Measurements from ENCODE around the gene FGF16.

FGF16 gene

GRCh38 chrX:77434962-77435361, 12.2 kb upstream of the FGF16 start:
- CTCF ChIA-PET, result no interaction called here
- no peak overlapping the region for H3K27ac ChIP-seq
- no peak for TF ChIP-seq CTCF (conservative IDR thresholded peaks at IDR 0.05; ENCODE audit: low read depth)
- DNase-seq (ENCODE audit: low spot score), result no peak
- POLR2A ChIA-PET (ENCODE audit: low non-redundant PET), result no interaction called here

- no peak for TF ChIP-seq CTCF (conservative IDR thresholded peaks at IDR 0.05; ENCODE audit: low read depth)
- no peak overlapping the region for H3K27ac ChIP-seq
- ChIA-PET POLR2A (ENCODE audit: low non-redundant PET) (no interaction called here), CTCF (no interaction called here)
- no peak for DNase-seq (ENCODE audit: low spot score)
Observed at GRCh38 chrX:77436271-77436670, 10.9 kb upstream of the FGF16 start.

DNA sequence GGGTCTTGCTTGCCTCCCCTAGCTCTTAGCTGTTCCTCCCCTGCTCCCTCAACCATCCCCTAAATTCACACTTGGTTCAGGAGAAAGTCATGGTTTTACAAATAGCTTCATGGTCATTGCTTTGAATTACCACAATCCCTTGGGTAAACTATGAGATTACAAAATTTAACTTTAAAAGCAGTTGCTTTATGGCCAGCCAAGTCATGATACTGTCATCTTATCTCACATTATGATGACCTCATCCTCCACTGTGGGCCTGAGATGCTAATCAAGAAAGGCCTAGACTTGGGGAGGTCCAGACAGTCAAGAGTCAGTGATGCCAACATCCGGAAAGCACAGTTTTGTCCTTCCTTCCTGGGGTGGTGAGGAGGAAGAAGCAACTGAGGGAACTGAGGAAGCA, 10.5 kb upstream of the FGF16 start:
- DNase-seq (ENCODE audit: low spot score), result no peak
- CTCF ChIA-PET, result no interaction called here
- TF ChIP-seq CTCF (conservative IDR thresholded peaks at IDR 0.05; ENCODE audit: low read depth), result no peak
- H3K27ac ChIP-seq, result no peak overlapping the region
- POLR2A ChIA-PET (ENCODE audit: low non-redundant PET), result no interaction called here

DNA sequence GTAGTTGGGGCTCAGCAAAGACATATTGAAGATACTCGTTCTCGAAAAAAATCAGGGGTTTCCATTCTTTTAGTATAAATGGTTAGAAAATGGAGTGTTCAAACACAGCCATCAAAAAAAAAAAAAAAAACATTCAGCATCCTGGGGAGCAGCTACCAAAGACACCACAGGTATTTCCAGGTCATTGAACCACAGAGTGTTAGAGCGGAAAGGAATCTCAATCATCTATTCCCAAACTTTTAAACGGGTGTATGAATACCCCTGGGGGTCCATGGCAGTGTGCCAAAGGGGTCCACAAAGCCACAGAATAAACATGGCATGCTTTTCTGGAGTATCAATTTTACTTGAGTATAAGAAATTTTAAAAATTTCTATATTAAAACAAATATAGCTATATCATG, 6.9 kb upstream of the FGF16 start:
- H3K27ac ChIP-seq, result no peak overlapping the region
- no peak for DNase-seq (ENCODE audit: low spot score)
- POLR2A ChIA-PET (ENCODE audit: low non-redundant PET), result no interaction called here
- CTCF ChIA-PET, result no interaction called here
- TF ChIP-seq CTCF (conservative IDR thresholded peaks at IDR 0.05; ENCODE audit: low read depth), result no peak

DNA sequence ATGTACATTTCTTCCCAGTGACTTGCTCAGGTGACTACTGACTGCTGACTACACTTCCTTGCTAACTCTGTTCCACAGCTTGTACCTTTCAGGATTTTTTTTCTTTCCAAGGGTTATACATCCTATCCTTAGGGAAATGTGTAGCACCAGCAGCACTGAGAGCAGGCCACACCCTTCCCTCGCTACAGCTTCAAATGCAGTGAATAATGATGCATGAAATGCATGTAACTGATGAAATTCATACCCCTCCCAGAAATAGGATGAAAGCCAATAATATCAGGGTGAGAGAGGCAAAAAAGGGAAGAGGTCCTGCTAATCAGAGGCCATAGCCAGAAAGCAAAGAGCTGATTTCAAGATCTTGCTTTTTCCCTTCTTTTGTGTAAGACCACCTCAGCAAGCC, 6.2 kb upstream of the FGF16 start:
- ChIA-PET POLR2A (ENCODE audit: low non-redundant PET) (no interaction called here), CTCF (no interaction called here)
- no peak for DNase-seq (ENCODE audit: low spot score)
- no peak overlapping the region for H3K27ac ChIP-seq
- no peak for TF ChIP-seq CTCF (conservative IDR thresholded peaks at IDR 0.05; ENCODE audit: low read depth)

- ChIA-PET POLR2A (ENCODE audit: low non-redundant PET) (no interaction called here), CTCF (no interaction called here)
Observed at GRCh38 chrX:77441479-77441878, 5.7 kb upstream of the FGF16 start.

More at GRCh38 chrX:77441479-77441878, 5.7 kb upstream of the FGF16 start:
- DNase-seq (ENCODE audit: low spot score), result no peak
- no peak for TF ChIP-seq CTCF (conservative IDR thresholded peaks at IDR 0.05; ENCODE audit: low read depth)
- no peak overlapping the region for H3K27ac ChIP-seq

All from RWPE1 (cell line).